Activated CD8-positive, alpha-beta memory T cell treated with anti-CD3 and anti-CD28 coated beads, Interleukin-2, amount 50 U/mL, for 24 hours (primary cell): ENCODE results near the gene APOC3.

ENCODE experiments used
- DNase-seq: peaks from one replicate; pipeline ENCODE4 v3.0.0-alpha.2; 2020; ENCODE audit errors: extremely low read depth

APOC3 gene

GRCh38 chr11:116849060-116849459, 19.4 kb downstream of the APOC3 start:
- DNase-seq, result no peak

GRCh38 chr11:116849486-116849885, 19.8 kb downstream of the APOC3 start:
- no peak for DNase-seq

- DNase-seq, result no peak
Measured at GRCh38 chr11:116851626-116852025, 21.9 kb downstream of the APOC3 start.

- no peak for DNase-seq
Measured at GRCh38 chr11:116852261-116853031, 22.7 kb downstream of the APOC3 start.

- peak; percentile 29 for DNase-seq
Measured at GRCh38 chr11:116853461-116854073, 23.9 kb downstream of the APOC3 start.

GRCh38 chr11:116855413-116855812, 25.7 kb downstream of the APOC3 start:
- DNase-seq, result no peak

- no peak for DNase-seq
Measured at GRCh38 chr11:116856423-116856822, 26.7 kb downstream of the APOC3 start.

GRCh38 chr11:116857316-116857715, 27.6 kb downstream of the APOC3 start:
- no peak for DNase-seq

GRCh38 chr11:116857936-116858335, 28.2 kb downstream of the APOC3 start:
- no peak for DNase-seq

GRCh38 chr11:116859175-116859574, 29.5 kb downstream of the APOC3 start:
- DNase-seq, result no peak

- no peak for DNase-seq
Measured at GRCh38 chr11:116860303-116860702, 30.6 kb downstream of the APOC3 start.

- no peak for DNase-seq
Measured at GRCh38 chr11:116861539-116861938, 31.8 kb downstream of the APOC3 start.

- DNase-seq, result no peak
Measured at GRCh38 chr11:116862185-116862584, 32.5 kb downstream of the APOC3 start.

- DNase-seq, result no peak
Measured at GRCh38 chr11:116862951-116863350, 33.2 kb downstream of the APOC3 start.

GRCh38 chr11:116864531-116864930, 34.8 kb downstream of the APOC3 start:
- DNase-seq, result no peak

GRCh38 chr11:116865696-116866095, 36.0 kb downstream of the APOC3 start:
- no peak for DNase-seq

GRCh38 chr11:116866804-116867455, 37.2 kb downstream of the APOC3 start:
- no peak for DNase-seq

- DNase-seq, result no peak
Measured at GRCh38 chr11:116867619-116868018, 37.9 kb downstream of the APOC3 start.

GRCh38 chr11:116868066-116868465, 38.4 kb downstream of the APOC3 start:
- no peak for DNase-seq

- DNase-seq, result no peak
Measured at GRCh38 chr11:116869610-116870009, 39.9 kb downstream of the APOC3 start.

GRCh38 chr11:116870054-116870453, 40.3 kb downstream of the APOC3 start:
- DNase-seq, result no peak

GRCh38 chr11:116871248-116871647, 41.5 kb downstream of the APOC3 start:
- no peak for DNase-seq

- DNase-seq, result no peak
Measured at GRCh38 chr11:116873381-116873780, 43.7 kb downstream of the APOC3 start.
